HTR-8/SVneo (cell line): ENCODE measurements around the gene DIPK1B.
A peak's percentile ranks its signal among the peaks of the same experiment; 100 is the strongest.
"Not testable (repeated sequence)": the region's sequence is repeated elsewhere in the genome, so short reads cannot be mapped to it uniquely, and the experiment has no call there.

Experiments used
- DNase-seq: peaks from one replicate; pipeline ENCODE4 v3.0.0; 2011; ENCODE audit warnings: low spot score, mixed read lengths; ENCODE audit not compliant: insufficient read length
- FAIRE-seq: peaks from 2 replicates; lab custom pipeline; 2011; peaks lifted over from hg19 to GRCh38; lab: Jason Lieb, UNC

DIPK1B gene

DNA sequence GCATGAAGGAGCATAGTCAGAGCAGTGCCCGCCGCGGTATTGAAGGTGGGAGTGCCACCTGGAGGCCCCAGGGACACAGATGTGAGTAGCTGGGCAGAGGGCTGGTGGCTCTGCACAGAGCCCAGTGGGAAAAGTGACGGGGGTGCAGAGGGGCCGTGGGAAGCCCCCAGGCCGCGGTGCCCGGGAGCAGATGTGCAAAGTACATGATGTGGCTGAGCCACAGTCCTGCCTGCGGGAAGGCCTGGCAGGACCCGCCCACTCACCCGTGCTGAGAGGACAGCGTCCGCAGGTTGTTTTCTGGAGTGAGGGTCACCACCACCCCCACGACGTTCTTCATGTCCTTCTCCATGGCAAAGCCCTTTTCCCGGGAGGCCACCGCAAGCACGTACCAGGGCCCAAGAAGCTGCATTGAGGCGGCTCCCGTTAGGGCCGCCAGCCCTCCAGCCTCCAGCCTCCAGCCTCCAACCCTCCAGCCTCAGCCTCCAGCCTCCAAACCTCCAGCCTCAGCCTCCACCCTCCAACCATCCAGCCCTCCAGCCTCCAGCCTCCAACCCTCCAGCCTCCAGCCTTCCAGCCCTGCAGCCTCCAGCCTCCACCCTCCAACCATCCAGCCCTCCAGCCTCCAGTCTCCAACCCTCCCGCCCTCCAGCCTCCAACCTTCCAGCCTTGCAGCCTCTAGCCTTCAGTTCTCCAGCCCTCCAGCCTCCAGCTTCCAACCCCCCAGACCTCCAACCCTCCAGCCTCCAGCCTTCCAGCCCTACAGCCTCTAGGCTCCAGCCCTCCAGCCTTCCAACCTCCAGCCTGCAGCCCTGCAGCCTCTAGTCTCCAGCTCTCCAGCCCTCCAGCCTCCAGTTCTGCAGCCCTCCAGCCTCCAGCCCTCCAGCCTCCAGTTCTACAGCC, 35.0 kb downstream of the DIPK1B start:
- no peak for DNase-seq
- FAIRE-seq, result no peak

DNA sequence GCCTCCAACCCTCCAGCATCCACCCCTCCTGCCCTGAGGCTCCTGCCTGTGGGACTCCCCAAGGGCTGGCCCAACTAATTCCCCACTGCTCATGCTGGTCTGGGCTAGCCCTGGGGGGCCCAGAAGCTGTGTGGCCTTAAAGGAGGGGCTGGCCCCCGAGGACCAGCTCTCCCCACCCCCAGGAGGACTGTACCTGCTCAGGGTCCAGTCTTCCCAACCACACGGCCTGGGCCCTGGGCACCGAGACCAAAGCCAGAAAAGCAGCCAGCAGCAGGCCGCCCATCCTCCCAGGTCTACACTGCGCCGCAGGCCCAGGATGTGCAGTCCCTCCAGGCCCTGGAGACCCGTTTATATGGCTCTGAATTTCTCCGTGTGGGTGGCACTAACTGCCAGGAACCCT, 35.8 kb downstream of the DIPK1B start, which contains the start of gene LCN6:
Gene LCN6, minus strand, starts transcription at position 325 of the 400 bp plus-strand sequence. Its CDS starts 42 bp downstream, at position 283.
- no peak for DNase-seq
- no peak for FAIRE-seq

DNA sequence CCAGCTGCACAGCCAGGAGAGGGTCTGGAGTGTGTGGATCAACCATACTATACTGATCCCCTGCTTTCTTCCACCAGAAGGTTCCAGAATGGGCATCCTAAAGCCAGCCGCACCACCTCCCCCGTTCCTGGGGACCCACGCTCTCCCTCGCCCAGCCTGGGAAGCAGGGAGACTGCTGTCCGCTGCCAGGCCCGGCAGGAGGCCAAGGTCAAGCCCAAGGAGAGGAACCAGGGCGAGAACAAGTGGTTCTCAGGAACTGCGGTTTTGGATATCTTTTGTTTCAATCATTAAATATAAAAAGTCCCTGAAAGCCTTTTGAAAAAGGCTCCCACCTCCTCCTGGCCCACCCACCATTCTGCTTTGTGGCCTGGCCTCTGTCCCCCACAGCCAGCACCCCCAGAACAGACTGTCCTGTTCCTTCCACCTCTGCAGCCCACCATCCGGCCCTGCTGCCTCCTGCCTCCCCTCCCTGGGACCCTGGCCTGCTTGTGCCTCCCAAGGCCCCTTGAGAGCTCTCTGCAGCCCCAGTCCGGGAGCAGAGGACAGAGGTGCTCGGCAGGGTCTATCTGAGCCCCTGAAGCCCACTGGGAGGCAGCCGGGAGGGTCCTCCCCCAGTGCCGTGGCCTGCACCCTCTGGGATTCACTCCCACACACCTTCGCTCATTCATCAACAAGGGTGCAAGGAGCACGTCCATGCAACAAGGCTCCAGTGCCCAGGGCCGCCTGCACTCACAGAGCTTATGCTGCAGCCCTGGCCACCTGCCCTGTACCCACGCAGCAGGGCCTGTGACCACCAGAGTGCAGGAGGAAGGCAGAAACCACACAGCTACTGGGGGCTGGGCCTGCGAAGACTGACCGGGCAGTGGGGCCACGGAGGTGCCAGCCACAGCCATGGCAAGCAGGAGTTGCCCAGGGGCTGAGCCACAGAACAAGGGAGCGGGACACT, 36.6 kb downstream of the DIPK1B start:
- FAIRE-seq (no peak), DNase-seq (no peak)

DNA sequence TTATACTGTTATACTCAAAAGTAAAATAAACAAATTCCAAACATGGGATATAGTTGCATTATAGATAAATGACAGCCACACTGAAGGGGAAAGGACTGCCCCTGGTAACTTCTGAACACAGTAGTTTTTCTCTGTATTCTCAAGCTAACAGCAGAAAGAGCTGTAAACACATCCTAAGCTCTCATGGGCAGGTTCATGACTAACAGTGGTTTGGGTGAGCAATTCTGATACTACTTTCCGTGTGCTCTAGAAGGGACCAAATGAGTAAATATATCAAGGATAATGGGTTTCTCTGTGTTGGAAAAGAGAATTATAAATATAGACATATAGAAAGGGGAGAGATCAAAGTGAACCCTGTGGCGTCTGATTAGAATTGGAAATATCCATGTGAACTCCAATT, 38.2 kb downstream of the DIPK1B start:
- FAIRE-seq (no peak), DNase-seq (no peak)

DNA sequence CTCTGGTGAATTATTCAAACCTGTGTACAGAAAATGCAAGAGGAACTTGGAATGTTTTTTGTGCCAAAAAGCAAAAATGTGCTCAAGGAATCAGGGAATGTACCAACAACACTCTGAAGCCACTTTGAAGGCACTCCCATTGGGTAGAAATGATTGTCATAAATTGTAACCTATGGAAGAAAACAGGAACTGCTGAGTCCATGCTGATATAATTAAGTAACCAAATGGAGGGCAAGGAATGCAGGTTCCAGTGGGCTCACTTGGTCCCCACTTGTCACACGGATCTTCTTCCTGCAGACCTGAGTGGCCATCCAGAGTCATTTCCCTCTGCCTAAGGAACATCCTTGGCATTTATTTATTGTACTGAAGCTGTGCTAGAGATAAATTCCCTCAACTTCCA, 38.9 kb downstream of the DIPK1B start:
- no peak for DNase-seq
- FAIRE-seq, result no peak

DNA sequence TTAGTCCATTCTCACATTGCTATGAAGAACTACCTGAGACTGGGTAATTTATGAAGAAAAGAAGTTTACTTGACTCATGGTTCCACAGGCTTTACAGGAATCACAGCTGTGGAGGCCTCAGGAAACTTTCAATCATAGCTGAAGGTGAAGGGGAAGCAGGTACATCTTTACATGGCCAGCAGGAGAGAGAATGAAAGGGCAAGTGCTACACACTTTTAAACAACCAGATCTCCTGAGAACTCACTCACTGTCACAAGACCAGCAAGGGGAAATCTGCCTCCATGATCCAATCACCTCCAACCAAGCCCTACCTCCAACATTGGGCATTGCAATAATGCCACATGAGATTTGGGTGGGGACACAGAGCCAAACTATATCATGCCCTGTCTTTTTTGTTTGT, 39.4 kb downstream of the DIPK1B start:
- DNase-seq (no peak), FAIRE-seq (no peak)

DNA sequence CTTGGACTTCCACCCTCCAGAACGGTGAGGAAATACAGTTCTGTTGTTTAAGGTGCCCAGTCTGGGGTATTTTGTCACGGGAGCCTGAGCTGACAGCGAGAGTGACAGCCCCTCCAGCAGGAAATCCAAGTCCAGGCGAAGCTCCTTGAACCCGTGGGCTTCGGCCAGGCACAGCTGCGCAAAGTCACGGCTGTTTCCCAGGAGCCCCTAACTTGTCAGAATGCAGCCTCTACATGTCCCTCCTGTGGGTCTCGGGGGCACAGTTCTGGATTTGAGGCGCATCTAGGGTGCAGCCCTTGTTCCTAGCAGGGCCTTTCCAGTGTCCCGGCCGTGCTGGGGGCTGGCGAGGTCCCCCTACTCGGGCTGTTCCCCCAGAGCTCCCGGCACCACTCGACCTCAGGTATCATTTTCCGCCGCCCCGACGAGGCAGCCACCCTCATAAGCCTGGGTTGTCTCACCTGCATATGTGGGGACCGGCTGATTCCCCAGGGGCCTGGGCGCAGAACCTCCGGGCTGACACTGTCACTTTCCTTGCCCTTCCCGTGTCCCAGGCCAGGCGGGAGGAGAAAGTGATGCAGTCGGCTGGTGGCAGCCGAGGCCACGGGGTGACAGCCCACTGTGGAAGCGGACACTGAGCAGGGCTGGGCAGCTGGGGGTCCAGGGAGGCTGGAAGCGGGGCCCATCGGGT, 41.1 kb downstream of the DIPK1B start:
- no peak for FAIRE-seq
- no peak for DNase-seq

DNA sequence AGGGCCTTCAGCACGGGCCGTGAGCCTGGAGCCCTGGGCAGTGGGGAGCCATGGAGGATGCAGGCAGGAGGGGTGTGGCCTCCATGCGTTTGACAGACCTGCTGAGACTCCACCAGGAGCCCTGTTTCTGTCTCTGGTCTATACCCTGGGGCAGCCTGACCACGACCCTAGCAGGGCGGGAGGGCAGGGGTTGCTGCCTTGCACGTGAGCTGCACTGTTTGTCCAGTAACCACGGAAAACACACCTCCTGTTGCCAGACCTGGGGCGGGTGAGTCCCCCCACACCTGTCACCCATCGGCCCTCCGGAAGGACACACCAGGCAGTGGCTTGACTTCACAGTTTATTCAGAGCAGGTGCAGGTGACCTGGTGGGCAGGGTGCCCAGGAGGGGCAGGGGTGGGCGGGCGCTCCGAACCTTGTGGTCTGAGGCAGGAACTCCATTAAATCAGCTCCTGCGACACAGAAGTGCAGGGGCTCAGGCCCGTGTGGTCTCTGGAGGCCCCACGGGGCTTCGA, 41.7 kb downstream of the DIPK1B start:
- DNase-seq (no peak), FAIRE-seq (no peak)

DNA sequence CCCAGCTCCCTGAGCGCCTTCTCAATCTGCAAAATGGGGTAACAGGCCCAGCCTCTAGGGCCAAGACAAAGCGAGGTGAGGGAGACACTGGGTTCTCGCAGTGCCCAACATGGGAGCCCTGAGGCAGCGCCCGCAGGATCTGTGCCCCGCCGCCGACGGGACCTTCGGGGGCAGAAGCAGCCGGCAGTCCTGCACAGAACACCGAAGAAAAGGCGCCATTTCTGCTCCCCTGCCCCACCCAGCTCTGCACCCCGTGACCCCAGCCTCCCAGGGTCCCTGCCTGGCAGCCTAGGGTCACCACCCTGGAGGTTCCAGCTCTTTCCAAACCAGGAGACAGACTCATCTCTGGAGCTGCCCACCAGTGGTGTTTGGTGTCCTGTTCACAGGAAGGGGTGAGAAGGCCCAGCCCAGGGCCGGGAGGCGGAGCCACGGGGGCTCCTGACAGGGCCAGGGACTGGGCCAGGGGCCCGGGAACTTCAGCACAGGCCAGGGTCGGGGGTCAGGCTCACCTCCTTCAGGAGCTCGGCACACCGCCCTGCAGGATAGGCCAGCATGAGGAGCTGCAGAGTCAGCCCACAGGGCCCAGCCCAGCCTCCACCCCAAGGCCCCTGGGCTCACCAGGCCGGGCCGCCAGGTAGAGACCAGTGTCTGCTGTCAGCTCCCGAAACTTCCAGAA, 42.4 kb downstream of the DIPK1B start:
- no peak for DNase-seq
- no peak for FAIRE-seq

DNA sequence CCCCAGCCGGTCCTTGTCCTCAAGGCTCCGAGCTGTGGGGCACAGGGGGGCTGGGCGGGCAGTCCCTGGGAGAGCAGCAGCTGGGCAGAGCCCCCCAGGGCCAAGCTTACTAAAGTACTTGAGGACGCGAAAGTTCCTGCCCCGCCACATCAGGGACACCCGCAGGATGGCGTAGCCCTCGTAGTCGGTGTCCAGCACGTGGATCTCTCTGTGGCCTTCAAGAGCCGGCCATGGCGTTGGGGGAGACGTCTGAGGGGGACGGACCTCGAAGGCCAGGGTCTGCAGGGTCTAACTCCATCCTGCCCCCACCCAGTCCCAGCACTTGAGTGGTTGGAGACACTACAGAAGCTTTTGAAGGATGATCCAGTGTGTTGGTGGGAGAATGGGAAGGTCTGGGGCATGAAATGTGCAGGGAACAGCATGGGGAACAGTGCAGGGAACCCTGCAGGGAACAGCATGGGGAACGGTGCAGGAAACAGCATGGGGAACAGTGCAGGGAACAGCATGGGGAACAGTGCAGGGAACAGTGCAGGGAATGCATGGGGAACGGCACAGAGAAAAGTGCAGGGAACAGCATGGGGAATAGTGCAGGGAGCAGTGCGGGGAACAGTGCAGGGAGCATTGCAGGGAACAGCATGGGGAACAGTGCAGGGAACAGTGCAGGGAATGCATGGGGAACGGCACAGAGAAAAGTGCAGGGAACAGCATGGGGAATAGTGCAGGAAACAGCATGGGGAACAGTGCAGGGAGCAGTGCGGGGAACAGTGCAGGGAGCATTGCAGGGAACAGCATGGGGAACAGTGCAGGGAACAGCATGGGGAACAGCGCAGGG, 43.1 kb downstream of the DIPK1B start:
- not testable (repeated sequence) for FAIRE-seq, DNase-seq

DNA sequence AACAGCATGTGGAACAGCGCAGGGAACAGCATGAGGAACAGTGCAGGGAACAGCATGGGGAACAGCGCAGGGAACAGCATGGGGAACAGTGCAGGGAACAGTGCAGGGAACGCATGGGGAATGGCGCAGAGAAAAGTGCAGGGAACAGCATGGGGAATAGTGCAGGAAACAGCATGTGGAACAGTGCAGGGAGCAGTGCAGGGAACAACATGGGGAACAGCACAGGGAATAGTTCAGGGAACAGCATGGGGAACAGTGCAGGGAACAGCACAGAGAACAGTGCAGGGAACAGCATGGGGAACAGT, 43.7 kb downstream of the DIPK1B start:
- FAIRE-seq (peak; percentile 40), DNase-seq (no peak)

DNA sequence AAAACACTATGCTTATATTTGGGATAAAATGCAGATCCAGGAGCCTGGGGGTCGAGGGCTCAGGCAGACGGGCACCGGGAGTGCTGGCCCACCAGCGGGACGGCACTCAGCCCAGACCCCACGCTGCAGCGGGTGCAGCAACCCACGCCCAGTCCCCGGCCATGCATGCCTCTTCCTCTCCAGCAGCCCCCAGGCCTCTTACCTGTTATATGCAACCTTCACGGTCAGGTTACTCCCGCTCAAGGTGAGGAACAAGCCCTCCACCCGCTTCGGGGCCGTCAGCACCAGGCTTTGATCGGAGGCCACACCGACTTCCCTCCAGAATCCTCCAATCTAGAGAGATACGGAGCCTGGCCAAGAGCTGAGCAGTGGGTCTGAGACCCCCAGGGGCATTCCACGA, 44.5 kb downstream of the DIPK1B start:
- FAIRE-seq, result no peak
- DNase-seq, result no peak

DNA sequence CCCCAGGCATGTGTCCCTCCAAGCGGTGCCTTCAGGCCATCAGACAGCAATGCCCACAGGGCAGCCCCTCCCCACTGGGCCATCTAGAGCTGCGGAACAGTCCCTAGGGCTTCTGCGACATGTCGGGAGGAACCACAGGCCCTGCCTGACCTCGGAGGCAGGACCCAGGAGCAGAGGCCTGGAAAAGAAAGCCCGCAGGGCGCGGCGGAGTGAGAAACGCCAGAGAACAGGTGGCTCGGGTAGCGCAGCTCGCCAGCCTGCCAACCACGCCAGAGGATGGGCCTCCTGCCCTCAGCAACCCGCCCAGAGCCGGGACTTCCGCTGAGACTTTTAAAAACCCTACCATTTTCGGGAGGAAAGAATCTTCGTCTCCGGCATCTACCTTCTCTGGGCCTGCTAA, 45.0 kb downstream of the DIPK1B start:
- DNase-seq (no peak), FAIRE-seq (no peak)

DNA sequence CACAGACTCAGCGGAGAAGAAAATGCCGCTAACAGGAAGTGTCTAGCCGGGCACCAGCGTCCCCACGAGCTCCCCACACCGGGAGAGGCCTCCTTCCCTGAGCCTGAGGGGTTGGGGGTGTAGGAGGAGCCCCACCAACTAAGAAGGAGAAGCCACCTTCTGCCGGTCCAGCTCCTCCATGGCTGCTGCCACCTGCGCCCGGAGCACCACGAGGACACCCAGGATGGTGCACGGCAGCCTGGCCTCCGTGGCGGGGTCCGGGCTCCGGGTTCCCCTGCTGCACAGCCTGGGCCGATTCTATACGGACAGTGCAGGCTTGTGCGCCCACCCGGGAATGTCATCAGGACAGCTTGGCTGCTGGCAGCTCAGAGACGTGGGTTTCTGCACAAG, 45.4 kb downstream of the DIPK1B start:
- FAIRE-seq, result no peak
- no peak for DNase-seq

DNA sequence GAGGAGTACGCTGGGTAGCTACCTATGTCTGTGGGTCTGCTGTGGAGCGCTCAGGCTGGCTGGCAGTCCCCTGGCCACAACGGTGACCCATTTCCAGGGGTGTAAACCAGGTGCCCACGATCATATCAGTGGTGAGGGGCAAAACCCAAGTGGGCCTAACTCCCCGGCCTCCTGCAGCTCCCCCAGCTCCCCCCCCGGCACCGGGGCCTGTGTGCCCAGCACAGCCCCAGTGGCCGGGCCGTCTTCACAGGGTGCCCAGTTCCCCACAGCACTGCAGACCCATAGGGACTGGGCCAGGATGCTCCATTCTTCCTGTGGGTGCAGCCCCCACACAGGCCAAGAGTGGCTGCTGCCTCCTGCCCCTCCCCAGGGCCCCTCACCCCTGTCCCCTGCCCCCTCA, 46.6 kb downstream of the DIPK1B start:
- DNase-seq, result no peak
- no peak for FAIRE-seq

DNA sequence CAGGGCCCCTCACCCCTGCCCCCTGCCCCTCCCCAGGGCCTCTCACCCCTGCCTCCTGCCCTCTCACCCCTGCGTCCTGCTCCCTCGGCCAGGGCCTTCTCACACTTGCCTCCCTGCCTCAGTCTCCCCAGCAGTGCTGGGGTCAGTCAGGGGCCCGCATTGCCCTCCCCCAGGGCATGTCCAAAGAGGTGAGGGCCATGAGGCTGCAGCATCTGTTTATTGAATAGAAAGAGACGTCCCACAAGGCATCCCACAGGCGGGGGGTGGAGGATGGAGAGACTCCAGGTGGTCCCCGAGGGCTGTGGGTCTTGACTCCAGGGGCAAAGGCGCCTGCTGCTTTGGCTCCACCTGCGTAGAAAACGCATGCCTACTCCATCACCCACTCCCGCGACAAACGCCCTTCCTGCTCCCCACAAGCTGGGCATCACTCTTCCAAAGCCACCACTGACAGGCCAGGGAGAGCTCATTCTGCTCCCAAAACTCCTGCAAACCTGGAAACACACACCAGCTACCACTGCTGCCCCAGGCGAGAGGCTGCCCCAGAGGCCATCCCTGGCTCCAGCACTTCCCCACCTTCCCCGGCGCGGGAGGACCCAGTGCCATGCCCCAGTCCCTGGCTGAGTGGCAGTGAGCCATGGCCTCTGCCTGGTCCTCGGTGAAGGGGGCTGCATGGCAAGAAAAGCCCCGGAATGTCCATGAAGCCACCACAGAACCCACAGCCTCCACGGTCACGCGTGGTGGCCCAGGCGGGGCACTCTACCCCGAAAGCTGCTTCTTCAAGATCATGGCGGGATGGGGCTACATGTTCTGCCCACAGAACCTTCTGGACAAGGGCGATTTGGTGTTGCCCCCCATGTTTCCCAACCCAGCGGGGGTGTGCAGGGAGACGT, 47.3 kb downstream of the DIPK1B start:
- DNase-seq (no peak), FAIRE-seq (no peak)

DNA sequence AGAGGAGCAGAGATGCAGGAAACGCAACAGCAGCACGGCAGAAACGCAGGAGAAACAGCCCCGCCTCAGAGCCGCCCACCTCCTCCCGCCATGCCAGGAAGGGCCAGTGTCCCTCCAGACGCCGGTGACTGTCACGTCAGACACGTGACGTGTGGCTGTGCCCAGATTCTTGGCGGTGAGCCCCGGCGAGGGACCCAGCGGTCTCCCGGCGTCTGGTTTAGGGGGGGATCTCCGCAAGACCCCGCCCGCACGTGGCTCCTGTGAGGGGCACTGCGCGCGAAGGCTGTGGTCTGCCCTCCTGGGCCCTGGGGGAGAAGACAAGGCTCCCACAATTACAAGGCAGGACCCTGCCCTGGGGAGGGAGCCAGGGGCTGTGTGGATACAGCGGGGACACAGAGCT, 48.1 kb downstream of the DIPK1B start:
- DNase-seq, result no peak
- no peak for FAIRE-seq
